DND-41 (cell line): ENCODE measurements around the gene DTX1.

Experiments
- CTCF ChIP-seq: IDR thresholded peaks from 2 replicates; pipeline ENCODE4 v1.5.1; 2012; ENCODE audit warnings: borderline replicate concordance, low read length, moderate library complexity, mild to moderate bottlenecking; ENCODE audit not compliant: poor library complexity, severe bottlenecking; ENCODE audit errors: extremely low read depth
- EZH2 ChIP-seq: IDR thresholded peaks from 3 replicates; pipeline ENCODE4 v1.6.1; 2012; ENCODE audit warnings: borderline replicate concordance, low read depth, mild to moderate bottlenecking, moderate library complexity, low read length, inconsistent platforms; ENCODE audit not compliant: severe bottlenecking

DNA sequence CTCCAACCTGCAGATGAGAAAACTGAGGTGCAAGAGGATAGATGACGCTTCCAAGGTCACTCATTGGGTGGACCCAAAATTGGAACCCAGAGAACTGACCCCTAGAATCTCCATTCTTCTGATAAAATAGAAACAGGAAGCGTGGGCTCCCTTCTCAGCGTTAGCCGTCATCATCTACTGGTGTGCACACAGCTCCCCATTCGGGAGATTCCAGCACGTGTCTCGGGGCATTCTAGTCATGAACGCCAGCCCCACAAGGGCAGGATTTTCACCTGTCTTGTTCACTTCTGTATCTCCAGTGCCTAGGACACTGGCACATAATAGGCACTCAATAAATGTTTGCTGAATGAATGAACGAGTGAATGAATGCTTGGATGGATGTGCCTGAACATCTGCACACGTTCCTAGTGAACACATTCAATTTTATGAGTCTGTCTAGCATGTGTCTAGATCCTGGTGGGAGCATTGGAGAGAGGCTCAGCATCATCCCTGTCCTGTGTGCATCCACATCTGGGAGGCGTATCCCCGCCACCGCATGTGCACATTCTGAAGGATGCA, 48.5 kb downstream of the DTX1 start:
- TF ChIP-seq CTCF (no peak), EZH2 (no peak)
